ENCODE measurements around the gene PTX4. TPM values are rescaled to one million over a fixed set of nuclear protein-coding genes. Genes with fewer than 3 reads are reported as not detected.

Gene PTX4
- total RNA-seq, 1 donor from 2014 or later, result not detected

GRCh38 chr16:1458977-1459341, 29.8 kb downstream of the PTX4 start:
- H3K27ac Mint-ChIP-seq (ENCODE audit: unreplicated experiment), result no peak overlapping the region
- TF ChIP-seq CTCF (IDR thresholded peaks at IDR 0.05), result no peak
- H3K4me1 Mint-ChIP-seq (ENCODE audit: low read depth), result no peaks in the 10 kb centered on the region
- H3K36me3 Mint-ChIP-seq (ENCODE audit: low read depth), result peaks cover 3% of the 10 kb centered on the region
- H3K27me3 Mint-ChIP-seq (ENCODE audit: low read depth), result no peaks in the 10 kb centered on the region
- H3K4me3 Mint-ChIP-seq (ENCODE audit: unreplicated experiment), result no peak overlapping the region
- peak; percentile 81 for DNase-seq (ENCODE audit: low spot score)
- H3K9me3 Mint-ChIP-seq (ENCODE audit: low read depth), result no peaks in the 10 kb centered on the region

GRCh38 chr16:1458336-1458976, 30.3 kb downstream of the PTX4 start:
- H3K27me3 Mint-ChIP-seq (ENCODE audit: low read depth), result no peaks in the 10 kb centered on the region
- no peak overlapping the region for H3K27ac Mint-ChIP-seq (ENCODE audit: unreplicated experiment)
- H3K36me3 Mint-ChIP-seq (ENCODE audit: low read depth), result peaks cover 3% of the 10 kb centered on the region
- H3K9me3 Mint-ChIP-seq (ENCODE audit: low read depth), result no peaks in the 10 kb centered on the region
- no peak overlapping the region for H3K4me3 Mint-ChIP-seq (ENCODE audit: unreplicated experiment)
- no peak for TF ChIP-seq CTCF (IDR thresholded peaks at IDR 0.05)
- peak; percentile 90 for DNase-seq (ENCODE audit: low spot score)
- H3K4me1 Mint-ChIP-seq (ENCODE audit: low read depth), result no peaks in the 10 kb centered on the region

- Mint-ChIP-seq H3K4me1 (ENCODE audit: low read depth) (no peaks in the 10 kb centered on the region), H3K27me3 (ENCODE audit: low read depth) (no peaks in the 10 kb centered on the region), H3K9me3 (ENCODE audit: low read depth) (no peaks in the 10 kb centered on the region), H3K36me3 (ENCODE audit: low read depth) (peaks cover 3% of the 10 kb centered on the region), H3K27ac (ENCODE audit: unreplicated experiment) (no peak overlapping the region), H3K4me3 (ENCODE audit: unreplicated experiment) (no peak overlapping the region)
- no peak for TF ChIP-seq CTCF (IDR thresholded peaks at IDR 0.05)
- no peak for DNase-seq (ENCODE audit: low spot score)
These were observed 31.1 kb downstream of the PTX4 start for GRCh38 chr16:1457489-1458245.

GRCh38 chr16:1456951-1457350, 31.8 kb downstream of the PTX4 start:
- TF ChIP-seq CTCF (IDR thresholded peaks at IDR 0.05), result no peak
- H3K4me3 Mint-ChIP-seq (ENCODE audit: unreplicated experiment), result no peak overlapping the region
- no peaks in the 10 kb centered on the region for H3K9me3 Mint-ChIP-seq (ENCODE audit: low read depth)
- no peak for DNase-seq (ENCODE audit: low spot score)
- H3K36me3 Mint-ChIP-seq (ENCODE audit: low read depth), result peaks cover 5% of the 10 kb centered on the region
- H3K27ac Mint-ChIP-seq (ENCODE audit: unreplicated experiment), result no peak overlapping the region
- H3K4me1 Mint-ChIP-seq (ENCODE audit: low read depth), result no peaks in the 10 kb centered on the region
- H3K27me3 Mint-ChIP-seq (ENCODE audit: low read depth), result no peaks in the 10 kb centered on the region

- DNase-seq (ENCODE audit: low spot score), result no peak
- no peak overlapping the region for H3K27ac Mint-ChIP-seq (ENCODE audit: unreplicated experiment)
- no peak overlapping the region for H3K4me3 Mint-ChIP-seq (ENCODE audit: unreplicated experiment)
- H3K4me1 Mint-ChIP-seq (ENCODE audit: low read depth), result no peaks in the 10 kb centered on the region
- H3K36me3 Mint-ChIP-seq (ENCODE audit: low read depth), result peaks cover 7% of the 10 kb centered on the region
- no peaks in the 10 kb centered on the region for H3K27me3 Mint-ChIP-seq (ENCODE audit: low read depth)
- TF ChIP-seq CTCF (IDR thresholded peaks at IDR 0.05), result no peak
- no peaks in the 10 kb centered on the region for H3K9me3 Mint-ChIP-seq (ENCODE audit: low read depth)
These were observed 33.3 kb downstream of the PTX4 start for GRCh38 chr16:1455190-1456171.

Data from chondrocyte (in vitro differentiated cells).